GM12878 (cell line): ENCODE results near the gene FBXL19.

Source experiments
- CBX3 ChIP-seq: fragments of 200-600 bp; sonication (generic); IDR thresholded peaks from 2 replicates; pipeline ENCODE4 v1.6.1; 2016; ENCODE audit warnings: low read depth, borderline replicate concordance
- CTCF ChIP-seq, 3 experiments: IDR thresholded peaks in 2 of 3; conservative IDR thresholded peaks in 1 of 3; 2 replicates each; pipeline ENCODE4 v1.5.1; 2011; ENCODE audit warnings: low read depth in 3 of 3, low read length in 3 of 3, mild to moderate bottlenecking in 3 of 3, control low read depth in 2 of 3, moderate library complexity in 2 of 3, inconsistent platforms in 1 of 3, mixed read lengths in 1 of 3; ENCODE audit not compliant: control insufficient read depth in 2 of 3, insufficient read depth in 1 of 3; ENCODE audit errors: extremely low read depth in 1 of 3
- EZH2 ChIP-seq: IDR thresholded peaks from 2 replicates; pipeline ENCODE4 v1.6.1; 2012; ENCODE audit warnings: low read depth, mild to moderate bottlenecking, control low read depth, inconsistent platforms, low read length, borderline replicate concordance; ENCODE audit not compliant: control insufficient read depth
- IRF3 ChIP-seq: fragments of 450-650 bp; IDR thresholded peaks from 2 replicates; pipeline ENCODE4 v1.6.1; 2014; ENCODE audit warnings: mild to moderate bottlenecking
- MYC ChIP-seq: IDR thresholded peaks from 2 replicates; pipeline ENCODE4 v1.6.1; 2011; ENCODE audit warnings: mild to moderate bottlenecking, low read length, moderate library complexity, inconsistent platforms; ENCODE audit not compliant: insufficient read depth, insufficient replicate concordance, insufficient read length, severe bottlenecking
- NFYA ChIP-seq: IDR thresholded peaks from 2 replicates; pipeline ENCODE4 v1.6.1; 2011; ENCODE audit warnings: low read depth, mild to moderate bottlenecking, low read length, improper control_type of control experiment, borderline replicate concordance
- POLR2A ChIP-seq: IDR thresholded peaks from 2 replicates; pipeline ENCODE4 v1.6.1; 2011; ENCODE audit warnings: low read depth, mild to moderate bottlenecking, low read length
- POLR2AphosphoS5 ChIP-seq: IDR thresholded peaks from 2 replicates; pipeline ENCODE4 v1.6.1; 2011; ENCODE audit warnings: mild to moderate bottlenecking, low read length, inconsistent platforms
- RFX5 ChIP-seq: IDR thresholded peaks from 2 replicates; pipeline ENCODE4 v1.6.1; 2011; ENCODE audit warnings: low read depth, low read length, improper control_type of control experiment
- USF1 ChIP-seq: IDR thresholded peaks from 2 replicates; pipeline ENCODE4 v1.6.1; 2011; ENCODE audit warnings: borderline replicate concordance, low read depth, mild to moderate bottlenecking, moderate library complexity, mixed read lengths, low read length; ENCODE audit not compliant: insufficient read depth; ENCODE audit errors: extremely low read length
- USF2 ChIP-seq: IDR thresholded peaks from 2 replicates; pipeline ENCODE4 v1.6.1; 2011; ENCODE audit warnings: low read depth, low read length, improper control_type of control experiment, borderline replicate concordance

GRCh38 chr16:30874821-30875717 lies 48.3 kb upstream of the FBXL19 start:
- TF ChIP-seq POLR2AphosphoS5 (peak; percentile 96), RFX5 (no peak), CTCF (IDR thresholded peaks at IDR 0.05 in 2 of 3, conservative IDR thresholded peaks at IDR 0.05 in 1 of 3; ENCODE audit: control insufficient read depth in 2 of 3, extremely low read depth in 1 of 3, insufficient read depth in 1 of 3, low read depth in 3 of 3, low read length in 3 of 3) (no peak), IRF3 (no peak), CBX3 (no peak), MYC (peak; percentile 91), POLR2A (peak; percentile 99), USF2 (no peak), EZH2 (no peak), USF1 (no peak), NFYA (no peak)
